KMS-11 (cell line): ENCODE measurements around the gene PCMT1.

Experiments
- H2AFZ ChIP-seq: fragments of 200-600 bp; sonication (generic); 2 replicates; pipeline ENCODE4 v1.6.1; 2016; ENCODE audit warnings: antibody characterized with exemption, mixed run types, low read depth
- H3K27ac ChIP-seq: fragments of 200-600 bp; sonication (generic); 2 replicates; pipeline ENCODE4 v1.6.1; 2016; ENCODE audit warnings: mild to moderate bottlenecking, mixed run types
- H3K27me3 ChIP-seq: fragments of 200-600 bp; sonication (generic); 2 replicates; pipeline ENCODE4 v1.6.1; 2017; ENCODE audit warnings: mild to moderate bottlenecking, low read depth, mixed run types, moderate library complexity; ENCODE audit not compliant: insufficient read depth
- H3K36me3 ChIP-seq: fragments of 200-600 bp; sonication (generic); 2 replicates; pipeline ENCODE4 v1.6.1; 2017; ENCODE audit warnings: mild to moderate bottlenecking, mixed run types; ENCODE audit not compliant: insufficient read depth
- H3K4me1 ChIP-seq: fragments of 200-600 bp; sonication (generic); 2 replicates; pipeline ENCODE4 v1.6.1; 2016; ENCODE audit warnings: mild to moderate bottlenecking, low read depth, mixed run types; ENCODE audit not compliant: poor library complexity, severe bottlenecking
- H3K4me2 ChIP-seq: fragments of 200-600 bp; sonication (generic); 2 replicates; pipeline ENCODE4 v1.7.0; 2016; ENCODE audit warnings: mild to moderate bottlenecking, mixed run types
- H3K4me3 ChIP-seq: fragments of 200-600 bp; sonication (generic); IDR thresholded peaks from 2 replicates; pipeline ENCODE4 v1.6.1; 2017; ENCODE audit warnings: low read depth, low read length, mixed read lengths; ENCODE audit not compliant: insufficient read depth
- H3K79me2 ChIP-seq: fragments of 200-600 bp; sonication (generic); 2 replicates; pipeline ENCODE4 v1.6.1; 2016; ENCODE audit warnings: low read depth, mixed run types; ENCODE audit not compliant: insufficient read depth
- H3K9ac ChIP-seq: fragments of 200-600 bp; sonication (generic); 2 replicates; pipeline ENCODE4 v1.6.1; 2016; ENCODE audit warnings: mild to moderate bottlenecking, mixed run types
- H4K20me1 ChIP-seq: fragments of 200-600 bp; sonication (generic); 2 replicates; pipeline ENCODE4 v1.6.1; 2016; ENCODE audit warnings: mild to moderate bottlenecking, mixed run types; ENCODE audit not compliant: insufficient read depth
- TF ChIP-seq, protein P1 (sequence below): fragments of 200-600 bp; sonication (generic); conservative IDR thresholded peaks from 2 replicates; pipeline ENCODE4 v1.6.1; 2017; ENCODE audit warnings: low read depth, mild to moderate bottlenecking, antibody characterized with exemption, low read length, moderate library complexity, mixed read lengths

Gene PCMT1

DNA sequence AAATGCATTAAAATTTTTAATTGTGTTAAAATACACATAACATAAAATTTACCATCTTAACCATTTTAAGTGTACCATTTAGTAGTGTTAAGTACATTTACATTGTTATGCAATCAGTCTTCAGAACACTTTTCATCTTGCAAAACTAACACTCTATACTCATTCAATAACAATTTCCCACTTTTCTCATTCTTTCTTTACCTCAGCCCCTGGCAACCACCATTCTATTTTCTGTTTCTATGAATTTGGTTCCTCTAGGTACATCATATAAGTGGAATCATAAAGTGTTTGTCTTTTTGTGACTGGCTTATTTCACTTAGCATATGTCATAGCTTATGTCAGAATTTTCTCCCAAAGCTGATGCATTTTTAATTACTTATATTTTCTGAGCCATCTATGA is 32.2 kb downstream of the PCMT1 start:
- TF ChIP-seq, protein P1, sequence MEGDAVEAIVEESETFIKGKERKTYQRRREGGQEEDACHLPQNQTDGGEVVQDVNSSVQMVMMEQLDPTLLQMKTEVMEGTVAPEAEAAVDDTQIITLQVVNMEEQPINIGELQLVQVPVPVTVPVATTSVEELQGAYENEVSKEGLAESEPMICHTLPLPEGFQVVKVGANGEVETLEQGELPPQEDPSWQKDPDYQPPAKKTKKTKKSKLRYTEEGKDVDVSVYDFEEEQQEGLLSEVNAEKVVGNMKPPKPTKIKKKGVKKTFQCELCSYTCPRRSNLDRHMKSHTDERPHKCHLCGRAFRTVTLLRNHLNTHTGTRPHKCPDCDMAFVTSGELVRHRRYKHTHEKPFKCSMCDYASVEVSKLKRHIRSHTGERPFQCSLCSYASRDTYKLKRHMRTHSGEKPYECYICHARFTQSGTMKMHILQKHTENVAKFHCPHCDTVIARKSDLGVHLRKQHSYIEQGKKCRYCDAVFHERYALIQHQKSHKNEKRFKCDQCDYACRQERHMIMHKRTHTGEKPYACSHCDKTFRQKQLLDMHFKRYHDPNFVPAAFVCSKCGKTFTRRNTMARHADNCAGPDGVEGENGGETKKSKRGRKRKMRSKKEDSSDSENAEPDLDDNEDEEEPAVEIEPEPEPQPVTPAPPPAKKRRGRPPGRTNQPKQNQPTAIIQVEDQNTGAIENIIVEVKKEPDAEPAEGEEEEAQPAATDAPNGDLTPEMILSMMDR = no peak
- Histone ChIP-seq H2AFZ (no peak overlapping the region), H3K27ac (no peak overlapping the region), H4K20me1 (no peaks in the 10 kb centered on the region), H3K4me3 (no peak overlapping the region), H3K9ac (no peak overlapping the region), H3K4me1 (no peaks in the 10 kb centered on the region), H3K4me2 (no peak overlapping the region), H3K79me2 (no peaks in the 10 kb centered on the region), H3K27me3 (no peaks in the 10 kb centered on the region), H3K36me3 (no peaks in the 10 kb centered on the region)

DNA sequence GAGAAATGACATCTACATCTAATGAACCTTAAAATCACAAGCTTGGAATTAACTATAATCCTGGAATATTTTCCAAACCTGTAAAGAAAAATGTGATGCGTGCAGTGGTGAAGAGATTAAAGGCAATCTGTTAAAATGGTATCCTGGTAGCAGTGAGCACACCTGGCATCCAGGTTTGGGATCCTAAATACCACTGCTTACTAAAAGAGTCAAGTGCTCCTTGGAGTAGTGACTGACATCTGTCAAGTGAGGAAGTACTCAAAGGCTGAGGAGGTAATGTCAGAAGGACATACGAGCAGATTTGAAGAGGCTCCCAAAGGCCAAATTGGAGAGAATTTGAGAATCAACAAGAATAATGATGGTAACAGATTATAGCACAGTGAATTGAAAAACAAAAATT is 32.8 kb downstream of the PCMT1 start:
- Histone ChIP-seq H3K36me3 (no peaks in the 10 kb centered on the region), H3K9ac (no peak overlapping the region), H3K27me3 (no peaks in the 10 kb centered on the region), H2AFZ (no peak overlapping the region), H3K27ac (no peak overlapping the region), H3K79me2 (no peaks in the 10 kb centered on the region), H3K4me1 (no peaks in the 10 kb centered on the region), H3K4me3 (no peak overlapping the region), H3K4me2 (no peak overlapping the region), H4K20me1 (no peaks in the 10 kb centered on the region)
- TF ChIP-seq, protein P1 = no peak

DNA sequence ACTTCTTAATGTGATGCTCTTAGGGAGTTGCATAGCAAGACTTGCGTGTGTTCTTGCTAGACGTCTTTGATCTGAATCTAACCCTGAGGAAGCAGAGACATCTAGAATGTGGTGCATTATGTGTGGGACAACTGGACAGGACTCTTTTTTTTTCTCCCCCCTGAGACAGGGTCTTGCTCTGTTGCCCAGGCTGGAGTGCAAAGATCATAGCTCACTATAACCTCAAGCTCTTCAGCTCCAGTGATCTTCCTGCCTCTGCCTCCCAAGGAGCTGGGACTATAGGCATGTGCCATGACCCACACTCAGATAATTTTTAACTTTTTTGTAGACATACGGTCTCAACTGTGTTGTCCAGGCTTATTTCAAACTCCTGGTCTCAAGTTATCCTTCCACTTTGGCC is 34.0 kb downstream of the PCMT1 start:
- H3K27ac ChIP-seq = no peak overlapping the region
- no peaks in the 10 kb centered on the region for H4K20me1 ChIP-seq
- no peaks in the 10 kb centered on the region for H3K4me1 ChIP-seq
- TF ChIP-seq, protein P1 = no peak
- no peak overlapping the region for H2AFZ ChIP-seq
- H3K4me2 ChIP-seq = no peak overlapping the region
- H3K27me3 ChIP-seq = no peaks in the 10 kb centered on the region
- no peaks in the 10 kb centered on the region for H3K79me2 ChIP-seq
- no peak overlapping the region for H3K4me3 ChIP-seq
- H3K9ac ChIP-seq = no peak overlapping the region
- no peaks in the 10 kb centered on the region for H3K36me3 ChIP-seq

GRCh38 chr6:149806127-149806526 is 56.6 kb downstream of the PCMT1 start:
- Histone ChIP-seq H3K27ac (no peak overlapping the region), H3K36me3 (no peaks in the 10 kb centered on the region), H2AFZ (no peak overlapping the region), H3K27me3 (no peaks in the 10 kb centered on the region), H3K4me2 (no peak overlapping the region), H3K79me2 (no peaks in the 10 kb centered on the region), H4K20me1 (no peaks in the 10 kb centered on the region), H3K4me3 (no peak overlapping the region), H3K9ac (no peak overlapping the region), H3K4me1 (no peaks in the 10 kb centered on the region)
- TF ChIP-seq, protein P1 = no peak

- H4K20me1 ChIP-seq = no peaks in the 10 kb centered on the region
- H3K36me3 ChIP-seq = no peaks in the 10 kb centered on the region
- no peak overlapping the region for H3K4me3 ChIP-seq
- no peaks in the 10 kb centered on the region for H3K4me1 ChIP-seq
- TF ChIP-seq, protein P1 = no peak
- no peak overlapping the region for H3K27ac ChIP-seq
- H3K79me2 ChIP-seq = no peaks in the 10 kb centered on the region
- H3K9ac ChIP-seq = no peak overlapping the region
- no peak overlapping the region for H3K4me2 ChIP-seq
- no peaks in the 10 kb centered on the region for H3K27me3 ChIP-seq
- no peak overlapping the region for H2AFZ ChIP-seq
Observed at GRCh38 chr6:149809798-149810197, 60.3 kb downstream of the PCMT1 start.
